NCI-H1092 treated with DMSO at 0.1 percent for 48 hours (cell line): ENCODE results near the gene CIT.
A peak's percentile ranks its signal among the peaks of the same experiment; 100 is the strongest.
"Not testable (repeated sequence)": the region's sequence is repeated elsewhere in the genome, so short reads cannot be mapped to it uniquely, and the experiment has no call there.

ENCODE experiments used
- DNase-seq: peaks from one replicate; lab custom pipeline; 2025; lab: John Stamatoyannopoulos, UW

The CIT gene

DNA sequence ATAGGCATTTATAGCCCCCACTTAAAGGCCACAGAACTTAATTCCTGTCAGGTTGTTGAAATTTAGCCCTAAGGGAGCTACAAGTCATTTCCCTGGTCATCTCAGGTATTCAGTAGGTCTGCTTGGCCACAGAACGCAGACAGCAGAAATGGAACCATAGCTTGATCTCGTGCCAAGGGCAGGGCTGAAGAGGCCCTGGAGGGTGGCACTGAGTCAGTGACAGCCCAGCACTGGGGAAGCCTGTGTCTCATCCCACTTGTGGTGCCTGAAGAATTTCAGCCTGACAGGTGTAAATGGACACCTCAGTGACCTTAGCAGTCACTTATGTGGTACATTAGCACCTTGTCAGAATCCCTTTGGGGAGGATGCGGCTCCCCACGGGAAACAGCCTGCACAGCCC, 202.6 kb downstream of the CIT start:
- DNase-seq: no peak

DNA sequence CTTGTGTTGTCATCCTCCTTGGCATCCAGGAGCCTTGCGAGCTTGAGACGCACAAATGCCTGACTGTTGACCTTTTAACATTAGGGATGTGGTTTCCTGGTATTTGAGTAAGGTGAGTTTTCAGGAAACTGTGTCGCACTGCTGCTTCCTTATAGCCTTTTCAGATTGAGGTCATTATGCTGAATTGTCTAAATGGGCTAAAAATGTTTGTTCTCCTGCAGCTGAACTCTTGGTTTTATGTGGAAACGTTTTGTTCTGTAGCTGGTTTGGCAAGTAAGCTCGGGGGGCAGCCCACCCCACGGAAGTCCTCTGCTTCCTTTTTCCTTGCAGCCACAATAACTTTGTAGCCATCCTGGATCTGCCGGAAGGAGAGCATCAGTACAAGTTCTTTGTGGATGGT, 203.5 kb downstream of the CIT start:
- DNase-seq: no peak

GRCh38 chr12:119672194-119672593, 204.9 kb downstream of the CIT start:
- DNase-seq: no peak

- no peak for DNase-seq
Observed at GRCh38 chr12:119671070-119671469, 206.1 kb downstream of the CIT start.

DNA sequence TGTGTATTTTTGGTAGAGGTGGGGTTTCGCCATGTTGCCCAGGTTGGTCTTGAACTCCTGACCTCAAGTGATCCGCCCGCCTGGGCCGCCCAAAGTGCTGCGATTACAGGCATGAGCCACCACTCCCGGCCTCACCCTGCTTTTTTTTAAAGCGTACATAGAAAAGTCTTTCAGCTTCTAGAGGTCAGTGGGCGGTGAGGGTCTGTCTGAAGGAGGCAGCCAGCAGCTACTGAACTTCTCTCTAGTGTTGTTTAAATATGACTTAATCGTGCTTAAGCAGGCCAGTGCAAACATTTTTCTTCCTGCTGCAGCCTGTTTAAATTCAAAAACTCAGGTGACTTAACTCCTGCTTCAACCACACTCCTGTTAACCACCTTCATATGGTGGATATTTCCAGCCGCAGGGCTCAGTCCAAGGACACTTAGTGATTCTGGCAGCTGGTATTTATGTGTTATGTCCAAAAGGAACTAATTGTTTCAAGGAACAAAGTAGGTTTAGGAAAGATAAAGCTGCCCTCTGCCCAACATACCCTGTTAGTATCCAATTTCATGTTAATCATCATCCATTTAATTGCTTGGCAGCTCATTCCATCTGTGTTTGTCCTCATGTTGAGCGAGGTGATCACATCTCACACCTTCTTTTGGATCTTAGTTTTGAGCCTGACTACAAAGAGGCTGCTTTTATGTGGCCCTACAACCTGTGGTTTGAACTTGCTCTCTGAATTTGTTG, 207.2 kb downstream of the CIT start:
- no peak for DNase-seq

DNA sequence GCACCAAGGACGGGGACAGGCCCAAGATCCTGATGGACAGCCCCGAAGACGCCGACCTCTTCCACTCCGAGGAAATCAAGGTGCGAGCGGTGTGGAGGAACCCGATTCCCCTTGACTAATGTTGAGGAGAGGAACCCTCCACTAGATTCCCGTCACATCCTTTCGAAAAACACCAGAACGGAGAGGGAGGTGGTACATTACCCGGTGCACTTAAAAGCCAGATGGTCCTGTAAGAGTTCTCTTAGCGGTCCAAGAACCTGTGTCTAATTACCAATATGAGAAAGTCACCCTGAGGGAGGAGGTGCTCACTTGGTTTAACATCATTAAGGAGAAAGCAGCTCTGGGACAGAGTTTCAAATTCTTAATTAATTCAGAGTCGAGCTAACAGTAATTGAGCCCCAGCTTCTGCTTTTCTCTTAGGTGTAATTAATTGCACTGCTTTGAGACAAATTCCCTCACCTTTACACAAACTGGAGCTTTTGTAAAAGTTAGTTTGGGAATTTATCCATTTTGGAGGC, 208.7 kb downstream of the CIT start:
- peak; percentile 24 for DNase-seq

DNA sequence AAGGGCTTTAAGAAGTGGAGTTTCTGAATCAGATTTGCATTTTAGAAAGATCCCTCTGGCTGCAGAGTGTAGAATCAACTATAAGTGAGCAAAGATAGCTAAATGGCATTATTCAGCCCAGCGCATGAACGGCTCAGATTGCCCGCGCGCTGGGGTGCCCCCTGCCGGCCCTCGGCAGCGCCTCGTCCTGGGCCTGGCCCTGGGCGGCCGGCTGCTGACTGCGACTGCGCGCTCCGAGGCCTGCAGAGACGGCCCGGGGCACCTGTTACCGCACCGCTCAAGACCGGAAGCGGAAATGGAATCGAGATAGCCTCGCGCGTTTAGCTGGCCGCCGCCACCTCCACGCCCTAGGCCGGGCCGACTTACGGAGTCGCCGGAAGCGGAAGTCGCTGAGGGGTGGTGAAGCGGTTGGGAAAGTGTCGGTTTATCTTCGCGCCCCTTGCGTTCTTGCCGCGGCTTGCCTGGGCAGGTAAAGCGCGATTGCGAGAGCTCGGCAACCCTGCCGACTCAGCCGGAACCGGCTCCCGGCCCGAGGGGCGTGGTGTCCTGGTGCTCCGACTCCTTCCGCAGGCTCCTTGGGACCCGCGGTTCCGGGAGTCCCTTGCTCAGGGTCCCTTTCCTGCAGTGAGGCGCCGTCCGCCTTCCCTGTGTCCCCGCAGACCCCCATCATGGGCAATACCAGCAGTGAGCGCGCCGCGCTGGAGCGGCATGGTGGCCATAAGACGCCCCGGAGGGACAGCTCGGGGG, 209.4 kb downstream of the CIT start, which contains the start of gene PRKAB1:
PRKAB1 (plus strand) TSS at position 557 of the 747 bp plus-strand sequence; CDS start at position 669, 112 bp downstream.
- peak; percentile 91 for DNase-seq

DNA sequence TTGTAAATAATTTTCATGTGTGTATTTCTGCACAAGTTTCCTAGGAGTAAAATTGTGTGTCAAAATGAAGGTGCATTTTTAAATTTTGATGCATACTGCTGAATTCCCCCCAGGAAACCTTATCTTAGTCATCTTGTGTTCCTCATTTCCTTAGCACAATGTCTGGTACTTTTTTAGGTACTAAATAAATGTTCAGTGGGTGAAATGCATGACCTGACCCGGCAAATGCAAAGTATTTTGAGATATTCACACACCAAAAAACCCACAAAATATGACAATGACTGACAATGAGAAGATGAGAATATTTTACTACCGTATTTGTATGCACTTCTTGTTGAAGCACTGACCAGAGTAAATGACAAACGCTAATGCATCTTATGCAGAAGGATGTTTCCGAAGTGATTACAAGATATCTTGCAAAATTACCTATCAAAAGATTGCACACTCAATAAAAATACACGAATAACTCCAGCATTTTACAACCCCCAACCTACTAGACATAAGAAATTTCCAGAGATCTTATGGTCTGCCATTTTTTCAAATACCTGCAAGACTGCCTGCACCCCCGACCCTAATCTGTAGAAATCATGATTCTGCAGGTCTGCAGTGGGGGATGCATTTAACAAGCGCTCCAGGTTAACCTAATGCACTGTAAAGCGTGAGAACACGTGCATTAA, 210.1 kb downstream of the CIT start:
- DNase-seq: no peak

DNA sequence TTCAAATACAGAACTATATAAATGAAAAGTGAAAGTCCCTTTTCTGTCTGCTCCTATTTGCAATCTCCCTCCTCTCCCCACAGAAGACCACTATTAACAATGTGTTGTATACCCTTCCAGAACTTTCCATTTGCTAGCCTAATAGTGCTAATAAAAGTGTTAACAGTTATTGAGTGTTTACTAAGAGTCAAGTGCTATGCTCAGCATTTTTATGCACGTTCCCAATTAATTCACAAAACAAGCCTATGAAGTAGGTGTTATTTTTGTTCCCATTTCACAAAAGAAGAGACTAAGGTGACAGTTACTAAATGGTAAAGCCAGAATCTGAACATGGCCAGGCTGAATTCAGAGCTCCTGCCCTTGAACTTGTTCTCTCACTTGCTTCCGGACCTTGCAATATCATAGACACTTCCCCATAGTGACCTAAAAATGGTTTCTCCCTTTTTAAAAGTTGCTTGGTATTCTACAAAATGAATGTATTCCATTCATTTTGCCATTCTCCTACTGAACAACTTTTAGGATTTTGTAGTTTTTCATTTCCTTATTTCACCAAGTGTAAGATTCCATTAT, 210.8 kb downstream of the CIT start:
- DNase-seq: no peak

DNA sequence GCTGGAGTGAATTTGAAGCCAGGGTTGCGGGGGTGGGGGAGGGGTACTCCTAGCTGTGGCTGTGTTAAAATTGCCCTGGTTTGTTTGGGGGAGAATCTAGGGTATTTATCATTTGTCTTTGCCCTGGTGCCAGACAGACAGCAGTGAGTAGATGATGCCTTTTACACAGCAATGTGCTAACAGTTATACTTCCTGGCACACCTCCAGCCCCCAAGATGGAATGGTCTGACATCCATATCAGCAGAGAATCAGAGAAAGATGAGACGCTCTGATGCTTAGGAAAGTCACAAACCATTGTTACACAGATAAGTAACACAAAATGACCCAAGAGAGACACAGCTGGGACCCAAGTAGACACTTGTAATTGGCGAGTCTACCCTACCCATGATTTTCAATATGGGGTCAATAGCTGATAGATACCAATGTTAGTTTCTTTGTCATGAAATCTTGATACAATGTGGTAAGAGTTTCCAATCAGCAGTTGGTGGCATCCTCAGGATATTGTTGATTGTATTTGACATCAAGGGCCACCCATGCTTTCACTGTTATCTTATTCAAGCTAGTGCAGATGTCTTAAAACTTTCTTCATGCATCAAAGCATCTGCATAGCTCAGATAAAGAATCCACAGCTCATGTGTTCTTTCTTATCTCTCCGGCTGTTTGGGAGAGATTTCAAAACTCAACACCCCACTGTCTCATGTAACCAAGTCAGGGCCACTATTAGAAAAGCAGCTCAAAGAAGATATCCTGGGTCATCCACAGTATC, 211.8 kb downstream of the CIT start:
- DNase-seq: no peak

DNA sequence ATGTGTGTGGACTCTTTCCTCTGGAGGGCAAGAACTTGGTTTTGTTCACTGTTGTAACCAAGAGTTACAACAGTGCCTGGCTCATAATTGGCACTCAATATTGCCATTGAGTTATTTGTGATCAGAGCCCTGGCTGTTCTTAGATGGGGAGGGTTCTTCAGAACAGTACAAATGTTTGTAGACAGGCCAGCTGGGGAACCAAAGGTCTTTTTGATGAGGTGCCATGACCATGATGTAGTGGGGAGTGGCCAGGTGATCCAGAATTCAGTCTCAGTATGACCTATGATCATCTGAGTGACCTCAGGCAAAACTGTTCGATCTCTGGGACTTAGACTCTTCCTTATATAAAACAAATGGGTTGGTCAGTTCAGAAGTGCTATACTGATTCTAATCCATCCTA, 212.5 kb downstream of the CIT start:
- DNase-seq: no peak

GRCh38 chr12:119661882-119662281, 215.2 kb downstream of the CIT start:
- DNase-seq: no peak

DNA sequence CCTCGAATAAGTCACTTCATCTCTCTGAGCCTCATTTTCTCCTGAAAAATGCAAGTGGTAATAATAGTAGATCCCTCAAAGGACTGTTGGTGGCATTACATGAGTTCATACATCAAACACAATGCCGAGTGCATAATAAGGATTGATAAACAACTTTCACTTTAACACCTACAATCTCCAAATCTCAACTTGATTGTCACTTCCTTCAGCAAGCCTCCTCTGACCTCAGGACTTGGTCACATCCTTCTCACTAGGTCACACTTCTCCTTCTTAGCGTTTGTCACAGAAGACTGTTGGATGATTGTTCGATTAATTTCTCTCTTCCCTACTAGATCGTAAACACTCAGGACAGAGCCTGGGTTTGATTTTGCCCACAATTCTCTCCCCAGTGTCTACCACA, 217.0 kb downstream of the CIT start:
- DNase-seq: no peak

DNA sequence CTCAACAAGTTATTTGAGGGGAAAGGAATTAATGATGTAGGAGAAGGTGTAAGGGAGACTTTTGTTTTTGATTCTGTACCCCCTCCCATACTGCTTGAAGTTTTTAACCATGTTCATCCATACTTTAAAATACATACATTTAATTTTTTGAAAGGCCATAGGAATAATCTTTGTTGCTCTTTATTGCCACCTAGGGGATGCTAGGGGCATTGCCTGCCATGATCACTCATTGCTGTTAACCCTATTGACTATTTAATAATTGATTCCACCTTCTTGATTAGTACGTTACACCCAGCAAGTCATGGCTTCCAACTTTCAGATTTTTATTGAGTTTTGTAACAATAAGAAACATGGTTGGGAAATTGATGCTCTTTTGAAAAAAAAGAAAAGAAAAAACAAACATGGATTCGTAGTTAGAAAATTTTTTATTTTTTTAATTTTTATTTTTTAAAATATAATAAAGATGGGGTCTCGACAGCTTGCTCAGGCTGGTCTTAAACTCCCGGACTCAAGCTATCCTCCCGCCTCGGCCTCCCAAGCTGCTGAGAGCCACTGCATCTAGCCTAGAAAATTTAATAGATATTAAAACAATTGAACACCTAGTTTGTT, 217.7 kb downstream of the CIT start:
- peak; percentile 7 for DNase-seq

GRCh38 chr12:119658166-119658565, 219.0 kb downstream of the CIT start:
- DNase-seq: not testable (repeated sequence)

DNA sequence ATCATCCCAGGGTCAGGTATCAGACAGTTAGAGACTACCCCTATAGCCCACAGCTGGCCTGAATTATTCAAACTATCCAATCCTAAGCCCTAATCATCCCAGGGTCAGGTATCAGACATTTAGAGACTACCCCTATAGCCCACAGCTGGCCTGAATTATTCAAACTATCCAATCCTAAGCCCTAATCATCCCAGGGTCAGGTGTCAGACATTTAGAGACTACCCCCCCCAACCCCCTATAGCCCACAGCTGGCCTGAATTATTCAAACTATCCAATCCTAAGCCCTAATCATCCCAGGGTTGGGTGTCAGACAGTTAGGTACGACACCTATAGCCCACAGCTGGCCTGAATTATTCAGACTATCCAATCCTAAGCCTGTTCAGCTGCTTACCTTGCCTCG, 220.1 kb downstream of the CIT start:
- not testable (repeated sequence) for DNase-seq

- DNase-seq: no peak
Observed at GRCh38 chr12:119652665-119653064, 224.5 kb downstream of the CIT start.

DNA sequence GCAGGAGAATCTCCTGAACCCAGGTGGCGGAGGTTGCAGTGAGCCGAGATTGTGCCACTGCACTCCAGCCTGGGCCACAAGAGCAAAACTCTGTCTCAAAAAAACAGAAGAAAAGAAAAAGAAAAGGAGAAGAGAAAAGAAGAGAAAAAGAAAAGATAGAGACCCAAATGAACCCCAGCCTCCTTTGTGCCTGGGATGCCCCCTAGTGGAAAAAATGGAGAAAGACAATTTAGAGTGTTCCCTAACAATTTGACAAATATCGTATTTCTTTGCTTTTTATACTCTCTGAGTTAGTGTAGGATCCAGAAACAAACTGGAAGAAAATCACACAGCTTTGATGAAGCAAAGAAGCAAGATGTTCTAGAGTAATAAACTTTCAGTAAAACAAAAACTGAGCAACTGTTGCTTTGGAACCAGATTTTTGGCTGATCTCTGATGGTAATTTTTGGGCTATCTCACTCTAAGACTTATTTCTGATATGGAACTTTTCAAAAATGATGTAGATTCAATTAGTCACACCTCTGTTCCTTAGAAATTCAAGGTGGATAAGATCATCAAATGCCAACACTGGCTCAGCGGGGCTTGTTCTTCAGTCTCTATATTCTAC, 227.8 kb downstream of the CIT start:
- DNase-seq: no peak

GRCh38 chr12:119645535-119646059, 231.5 kb downstream of the CIT start:
- no peak for DNase-seq

DNA sequence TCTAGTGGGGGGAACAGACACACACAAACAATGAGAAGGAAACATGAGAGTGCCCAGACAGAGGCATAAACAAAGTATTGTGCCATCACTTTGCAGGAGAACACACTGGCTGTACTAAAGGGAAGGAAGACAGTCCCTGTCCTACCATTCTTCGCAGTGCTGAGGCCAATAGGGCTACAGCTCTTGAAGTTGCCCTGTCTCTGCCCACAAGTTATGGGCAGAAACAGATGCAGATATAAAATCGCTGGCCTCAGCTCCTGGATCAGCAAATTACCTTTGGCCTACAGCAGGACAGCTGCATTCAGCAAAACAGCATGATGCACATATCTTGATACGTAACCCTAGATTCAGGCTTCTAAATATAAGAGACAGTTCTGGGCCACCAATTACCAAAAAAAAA, 232.2 kb downstream of the CIT start:
- no peak for DNase-seq
